GM10248 (cell line): ENCODE measurements around the gene C5orf58.
"Not testable (repeated sequence)": the region's sequence is repeated elsewhere in the genome, so short reads cannot be mapped to it uniquely, and the experiment has no call there.

Source experiments
- CTCF ChIA-PET: fragments of 300-600 bp; sonication (Branson Sonifier 250); formaldehyde crosslinking; extraction: SDS; loops from one replicate; lab custom pipeline; 2021; ENCODE audit warnings: antibody characterized with exemption; lab: Yijun Ruan, JAX
- POLR2A ChIA-PET: fragments of 350-650 bp; sonication (Branson Sonifier 250); formaldehyde crosslinking; extraction: SDS; loops from one replicate; lab custom pipeline; 2020; ENCODE audit warnings: antibody characterized with exemption; lab: Yijun Ruan, JAX
- DNase-seq: peaks from one replicate; pipeline ENCODE4 v3.0.0; 2012; ENCODE audit errors: extremely low spot score
- TF ChIP-seq, protein P1 (sequence below): IDR thresholded peaks from 2 replicates; pipeline ENCODE4 v1.5.1; 2012; ENCODE audit warnings: mild to moderate bottlenecking, low read depth; ENCODE audit errors: extremely low read depth, missing control alignments, control extremely low read depth

C5orf58 gene

DNA sequence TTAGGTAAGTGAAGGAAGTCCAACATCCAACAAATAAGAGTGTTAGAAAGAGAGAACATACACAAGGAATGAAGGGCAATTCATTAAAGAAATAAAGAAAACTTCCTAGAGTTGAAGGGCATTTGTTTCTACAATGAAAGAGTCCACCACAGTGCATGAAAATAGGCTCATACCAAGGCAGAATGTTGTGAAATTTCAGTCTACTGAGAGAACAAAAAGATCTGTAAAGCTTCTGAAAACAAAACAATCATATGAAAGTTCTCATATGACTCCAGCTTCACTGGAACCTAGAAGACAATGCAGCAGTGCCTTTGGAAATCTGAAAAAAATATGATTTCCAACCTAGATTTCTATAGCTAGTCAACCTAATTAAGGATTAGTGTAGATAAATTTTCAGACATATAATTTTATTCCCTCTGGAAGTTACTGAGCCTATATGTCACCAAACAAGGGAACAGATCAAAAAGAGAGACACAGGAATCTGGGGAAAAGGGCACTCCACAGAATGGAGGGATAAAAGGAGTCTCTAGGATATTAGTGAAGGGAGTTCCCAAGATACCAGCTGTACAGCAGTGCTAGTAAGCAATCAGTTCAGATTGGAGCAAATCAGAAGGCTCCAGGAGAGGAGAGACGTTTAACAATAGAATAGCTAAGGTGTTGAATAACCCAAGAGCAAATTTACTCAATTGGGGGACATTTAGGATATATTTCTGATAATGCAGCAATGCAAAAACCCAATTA lies 5.8 kb downstream of the C5orf58 start:
- no peak for DNase-seq
- CTCF ChIA-PET = interaction anchor here (0.6 to 5.3 kb wide), 5 partner anchors 12 to 196 kb away, joined by 3 to 43 read pairs (median 5); no protein-coding TSS in a partner anchor
- TF ChIP-seq, protein P1, sequence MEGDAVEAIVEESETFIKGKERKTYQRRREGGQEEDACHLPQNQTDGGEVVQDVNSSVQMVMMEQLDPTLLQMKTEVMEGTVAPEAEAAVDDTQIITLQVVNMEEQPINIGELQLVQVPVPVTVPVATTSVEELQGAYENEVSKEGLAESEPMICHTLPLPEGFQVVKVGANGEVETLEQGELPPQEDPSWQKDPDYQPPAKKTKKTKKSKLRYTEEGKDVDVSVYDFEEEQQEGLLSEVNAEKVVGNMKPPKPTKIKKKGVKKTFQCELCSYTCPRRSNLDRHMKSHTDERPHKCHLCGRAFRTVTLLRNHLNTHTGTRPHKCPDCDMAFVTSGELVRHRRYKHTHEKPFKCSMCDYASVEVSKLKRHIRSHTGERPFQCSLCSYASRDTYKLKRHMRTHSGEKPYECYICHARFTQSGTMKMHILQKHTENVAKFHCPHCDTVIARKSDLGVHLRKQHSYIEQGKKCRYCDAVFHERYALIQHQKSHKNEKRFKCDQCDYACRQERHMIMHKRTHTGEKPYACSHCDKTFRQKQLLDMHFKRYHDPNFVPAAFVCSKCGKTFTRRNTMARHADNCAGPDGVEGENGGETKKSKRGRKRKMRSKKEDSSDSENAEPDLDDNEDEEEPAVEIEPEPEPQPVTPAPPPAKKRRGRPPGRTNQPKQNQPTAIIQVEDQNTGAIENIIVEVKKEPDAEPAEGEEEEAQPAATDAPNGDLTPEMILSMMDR = no peak
- POLR2A ChIA-PET = no interaction called here

DNA sequence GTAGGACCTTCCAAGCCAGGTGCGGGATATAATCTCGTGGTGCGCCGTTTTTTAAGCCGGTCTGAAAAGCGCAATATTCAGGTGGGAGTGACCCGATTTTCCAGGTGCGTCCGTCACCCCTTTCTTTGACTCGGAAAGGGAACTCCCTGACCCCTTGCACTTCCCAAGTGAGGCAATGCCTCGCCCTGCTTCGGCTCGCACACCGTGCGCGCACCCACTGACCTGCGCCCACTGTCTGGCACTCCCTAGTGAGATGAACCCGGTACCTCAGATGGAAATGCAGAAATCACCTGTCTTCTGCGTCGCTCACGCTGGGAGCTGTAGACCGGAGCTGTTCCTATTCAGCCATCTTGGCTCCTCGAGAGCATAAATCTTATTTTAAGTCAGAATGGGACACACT lies 12.7 kb downstream of the C5orf58 start:
- CTCF ChIA-PET = interaction anchor here (1.1 to 3.0 kb wide), 4 partner anchors 12 to 94 kb away, joined by 4 to 12 read pairs (median 4); no protein-coding TSS in a partner anchor
- POLR2A ChIA-PET = not testable (repeated sequence)

DNA sequence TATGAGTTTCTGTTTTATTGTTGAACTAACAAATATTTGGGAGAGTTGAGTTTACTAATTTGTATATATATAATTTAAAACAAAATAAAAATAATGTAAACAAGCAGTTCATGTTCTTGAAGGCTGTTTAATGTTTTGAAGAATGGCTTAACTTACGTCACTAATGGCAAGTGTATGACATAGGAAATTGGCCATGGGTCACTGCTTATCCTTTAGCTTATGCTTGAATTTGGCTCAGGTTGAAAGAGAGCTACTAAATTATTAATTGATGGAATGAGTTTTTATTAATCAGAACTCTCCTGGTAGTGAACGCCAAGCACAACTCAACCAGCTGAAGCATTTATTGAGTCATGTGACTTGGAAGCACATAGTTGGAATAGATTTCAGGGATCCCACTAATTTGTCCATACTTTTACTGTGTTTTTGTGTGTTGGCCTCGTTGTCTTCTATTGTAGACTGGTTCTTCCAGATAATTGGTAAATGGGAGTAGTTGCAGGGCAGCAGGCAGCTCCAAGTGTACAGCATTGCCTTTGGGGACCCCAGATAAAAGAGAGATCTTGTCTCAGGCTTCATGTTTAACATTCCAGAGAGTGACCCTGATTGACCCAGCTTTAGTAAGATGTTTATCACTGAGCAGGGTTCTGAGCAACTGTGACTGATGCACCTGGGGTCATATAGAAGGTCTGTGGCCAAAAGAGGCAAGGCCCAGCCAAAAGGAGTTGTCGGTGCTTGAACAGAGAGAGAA lies 13.5 kb downstream of the C5orf58 start:
- ChIA-PET POLR2A (no interaction called here), CTCF (interaction anchor here (1.1 to 3.0 kb wide), 7 partner anchors 9 to 189 kb away, joined by 3 to 12 read pairs (median 4); no protein-coding TSS in a partner anchor)
- TF ChIP-seq, protein P1 = no peak
- no peak for DNase-seq

More for the DNA sequence above, 12.7 kb downstream of the C5orf58 start:
- DNase-seq = not testable (repeated sequence)

DNA sequence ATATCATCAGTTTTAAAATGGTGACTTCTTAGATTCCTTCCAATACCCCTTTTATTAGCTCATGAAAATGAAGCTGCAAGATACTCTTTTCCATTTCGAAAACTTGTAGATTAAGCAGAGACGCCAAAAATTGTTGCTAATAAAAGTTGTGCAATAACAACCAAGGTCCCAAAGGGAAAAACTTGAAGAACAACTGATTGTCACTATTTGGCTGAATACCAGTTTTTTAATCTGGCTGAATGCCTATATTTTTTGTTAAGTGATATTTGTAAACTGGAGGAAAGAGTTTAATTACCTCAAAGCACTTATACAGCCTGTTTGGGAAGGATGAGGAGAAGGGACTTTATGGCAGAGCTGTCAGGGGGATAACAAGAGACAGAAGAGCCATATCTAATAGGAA lies 14.6 kb downstream of the C5orf58 start:
- ChIA-PET CTCF (interaction anchor here (1.5 to 3.0 kb wide), 4 partner anchors 11 to 188 kb away, joined by 3 to 12 read pairs (median 5); no protein-coding TSS in a partner anchor), POLR2A (no interaction called here)
- DNase-seq = no peak
- TF ChIP-seq, protein P1 = no peak

DNA sequence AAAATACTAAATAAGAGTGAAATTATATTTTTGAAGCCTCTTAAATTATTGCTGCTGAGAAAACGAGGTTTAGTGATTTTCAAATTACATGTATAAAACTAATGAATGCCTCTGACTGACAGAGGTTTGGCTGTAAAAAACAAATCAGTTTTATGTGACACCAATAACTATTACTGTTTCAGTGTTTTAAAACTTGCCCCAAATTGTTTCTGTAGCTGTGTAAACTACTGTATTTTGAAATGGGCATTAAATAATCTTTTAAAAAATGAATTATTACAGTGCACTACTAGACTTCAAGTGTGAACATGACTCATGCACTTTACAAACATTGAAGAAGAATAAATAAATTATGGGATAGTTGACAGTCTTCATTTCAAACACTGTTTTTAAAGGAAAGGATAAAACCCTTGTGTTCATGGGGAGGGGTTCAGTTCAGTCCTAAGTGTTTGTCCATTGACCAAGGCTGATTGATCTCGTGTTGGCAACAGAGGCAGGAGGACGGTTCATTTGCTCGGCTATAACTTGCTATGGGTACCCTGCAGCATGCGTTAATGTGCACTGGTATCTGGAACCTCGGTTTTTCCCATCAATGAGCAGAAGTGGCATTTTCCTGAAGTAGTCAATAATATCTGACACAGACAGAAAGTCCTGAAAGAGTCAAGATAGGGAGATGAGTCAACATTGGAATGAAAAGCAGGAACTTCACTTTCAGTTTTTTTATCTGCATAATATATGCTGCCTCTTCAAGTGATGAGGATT lies 15.6 kb downstream of the C5orf58 start:
- ChIA-PET POLR2A (no interaction called here), CTCF (interaction anchor here (3.0 kb wide), 1 partner anchor 91 kb away, joined by 12 read pairs; no protein-coding TSS in a partner anchor)
- no peak for DNase-seq
- TF ChIP-seq, protein P1 = no peak

DNA sequence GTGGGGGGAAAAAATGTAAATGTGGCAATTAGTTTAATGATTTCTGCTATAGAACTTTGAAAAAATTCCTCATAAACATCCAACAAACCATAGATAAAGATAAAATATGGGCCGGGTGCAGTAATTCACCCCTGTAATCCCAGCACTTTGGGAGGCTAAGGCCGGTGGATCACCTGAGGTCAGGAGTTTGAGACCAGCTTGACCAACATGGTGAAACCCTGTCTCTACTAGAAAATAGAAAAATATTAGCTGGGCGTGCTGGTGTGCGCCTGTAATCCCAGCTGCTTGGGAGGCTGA lies 16.1 kb downstream of the C5orf58 start:
- DNase-seq, POLR2A ChIA-PET: not testable (repeated sequence)
- CTCF ChIA-PET = interaction anchor here (1.0 kb wide), 1 partner anchor 18 kb away, joined by 3 read pairs; no protein-coding TSS in a partner anchor

DNA sequence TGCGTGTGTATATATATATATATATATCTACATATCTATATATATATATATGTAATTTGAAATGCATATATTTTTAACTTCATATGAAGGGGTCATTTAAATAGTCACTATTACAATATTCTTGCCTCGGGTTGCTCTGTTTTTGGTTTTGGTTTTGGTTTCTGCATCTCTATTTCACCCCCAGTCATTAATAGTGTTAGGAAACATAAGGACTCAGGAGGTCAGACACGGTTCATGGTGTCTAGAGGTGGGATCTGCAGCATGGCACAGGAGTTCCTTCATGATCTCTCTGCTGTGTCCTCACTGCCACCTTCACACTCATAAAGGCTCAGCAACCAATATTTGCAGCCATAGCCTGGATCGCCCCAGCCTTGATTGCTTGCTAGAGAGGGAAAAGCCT lies 16.6 kb downstream of the C5orf58 start:
- CTCF ChIA-PET = interaction anchor here (0.8 to 1.0 kb wide), 2 partner anchors 17 to 172 kb away, joined by 3 to 4 read pairs; no protein-coding TSS in a partner anchor

More for the DNA sequence above, 16.6 kb downstream of the C5orf58 start:
- TF ChIP-seq, protein P1 = no peak
- no peak for DNase-seq
- POLR2A ChIA-PET = no interaction called here
